HG03066 (cell line): ENCODE results near the gene NALCN.
A peak's percentile ranks its signal among the peaks of the same experiment; 100 is the strongest.

Experiments used
- ATAC-seq: cut with Tn5 transposase; IDR thresholded peaks from one replicate; pipeline ENCODE4 v1.9.1; 2021; ENCODE audit warnings: low read depth; ENCODE audit not compliant: unreplicated experiment

Gene NALCN

DNA sequence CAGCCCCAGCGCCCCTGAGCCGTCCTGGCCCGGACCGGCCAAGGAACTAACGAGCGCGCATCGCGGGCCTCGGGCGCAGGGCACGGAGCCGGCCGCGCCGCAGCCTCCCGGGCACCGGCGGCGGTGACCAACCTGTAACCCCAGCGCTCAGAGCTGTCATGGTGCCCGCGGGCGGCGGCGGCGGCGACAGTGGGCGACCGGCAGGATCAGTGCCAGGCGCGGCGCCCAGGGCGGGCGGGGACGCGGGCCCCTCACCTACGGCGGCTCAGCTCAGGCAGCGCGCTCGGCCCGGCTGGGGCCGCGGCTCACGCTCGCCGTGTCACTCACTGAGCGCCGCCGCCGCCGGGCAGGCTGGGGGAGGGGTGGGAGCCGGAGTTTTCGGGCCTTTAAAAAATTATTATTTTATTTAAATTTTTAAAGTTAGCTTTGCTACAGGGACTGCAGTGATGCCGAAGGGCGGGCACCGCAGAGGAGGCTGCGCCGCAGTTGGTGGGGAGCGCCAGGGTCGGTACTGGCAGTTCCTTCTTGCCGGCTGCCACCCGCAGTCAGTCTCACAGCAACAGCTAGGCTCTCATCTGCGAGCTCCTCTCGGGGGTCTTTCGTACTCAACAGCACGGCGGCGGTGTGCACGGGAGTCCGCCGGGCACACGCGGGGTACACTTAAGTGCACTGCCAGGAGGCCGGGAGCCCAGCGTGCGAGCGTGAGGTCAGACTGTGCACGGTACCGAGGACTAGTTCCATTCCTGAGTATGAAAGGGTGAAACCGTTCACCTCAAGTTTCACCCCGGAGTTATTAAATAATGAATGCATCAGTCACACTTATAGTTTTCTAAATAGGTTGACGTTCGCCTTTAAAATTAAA, at the start of gene NALCN:
TSS of gene NALCN (minus strand) at position 328 of the 862 bp plus-strand sequence. CDS start 17,382 bp downstream, outside the sequence.
- ATAC-seq, result no peak

DNA sequence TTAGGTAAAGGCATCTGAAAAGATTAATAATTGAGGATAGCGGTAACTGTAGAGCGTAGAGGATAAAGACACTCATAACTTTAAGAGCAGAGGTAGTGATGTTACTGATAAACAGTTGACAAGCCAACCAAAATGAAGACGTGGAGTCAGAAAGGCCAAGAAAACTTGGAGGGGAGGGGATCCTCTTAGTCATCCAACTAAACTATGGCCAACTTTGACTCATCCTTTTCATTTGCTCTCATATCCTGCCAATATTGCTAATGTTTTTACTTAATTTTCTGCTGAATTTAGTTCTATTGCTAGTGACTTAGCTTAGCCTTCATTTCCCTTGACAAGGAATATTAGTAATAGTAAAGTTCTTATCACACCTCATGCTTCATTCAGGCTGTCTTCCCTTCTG, 49.6 kb upstream of the NALCN start:
- no peak for ATAC-seq

DNA sequence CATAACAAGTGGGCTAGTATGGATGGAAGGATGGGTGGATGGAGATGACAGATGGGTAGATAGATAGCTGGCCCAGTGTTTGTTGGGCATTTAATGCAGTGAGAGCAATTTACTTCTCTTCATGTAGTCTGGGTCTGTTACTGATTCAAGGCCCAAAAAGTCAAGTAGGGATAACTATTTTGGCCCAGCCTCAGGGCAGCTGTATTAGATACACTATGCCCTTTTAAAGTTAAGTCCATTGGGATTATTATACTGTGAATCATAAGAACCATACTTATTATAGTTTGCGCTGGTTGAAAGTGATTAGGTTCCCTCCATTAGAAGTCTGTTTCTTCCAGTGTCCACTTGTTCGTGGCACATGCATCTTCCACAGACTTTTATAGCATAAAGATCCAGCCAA, 40.9 kb upstream of the NALCN start:
- ATAC-seq, result no peak

DNA sequence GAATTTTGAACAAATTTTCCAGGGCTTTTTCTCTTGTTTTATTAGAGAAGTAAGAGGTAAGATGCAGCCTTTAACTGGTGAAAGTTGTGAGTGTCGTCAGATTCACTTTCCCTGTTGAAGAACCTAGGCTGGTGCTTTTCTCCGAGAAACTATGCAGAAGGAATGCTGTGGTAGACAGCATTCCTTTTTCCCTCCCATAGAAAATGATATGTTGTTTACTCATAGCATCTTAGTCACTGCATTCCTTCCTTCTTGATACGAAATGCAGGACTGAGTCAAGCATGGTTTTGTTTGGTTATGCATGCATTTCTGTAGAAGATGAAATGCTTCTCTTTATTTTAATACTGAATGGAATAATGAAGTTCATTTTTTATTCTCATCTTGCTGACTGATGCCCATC, 39.6 kb upstream of the NALCN start:
- no peak for ATAC-seq

DNA sequence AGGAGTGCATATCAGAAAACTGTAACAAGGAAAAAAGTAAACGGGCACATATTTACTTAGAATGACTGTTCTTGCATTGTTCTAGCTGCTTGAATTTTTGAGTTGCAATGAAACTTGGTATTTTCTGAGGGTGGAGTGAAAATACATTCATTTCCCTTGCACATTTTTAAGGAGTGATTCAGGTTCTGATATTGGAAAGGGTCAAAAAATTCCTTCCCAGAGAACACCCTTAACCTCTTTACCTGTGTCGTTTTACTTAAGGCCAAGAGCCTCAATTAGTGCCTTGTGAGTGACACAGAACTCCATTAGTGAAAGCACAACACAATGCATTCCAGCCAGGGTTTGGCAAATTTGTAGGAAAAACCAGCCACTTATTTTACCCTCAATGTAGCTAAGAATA, 38.5 kb upstream of the NALCN start:
- ATAC-seq, result no peak

DNA sequence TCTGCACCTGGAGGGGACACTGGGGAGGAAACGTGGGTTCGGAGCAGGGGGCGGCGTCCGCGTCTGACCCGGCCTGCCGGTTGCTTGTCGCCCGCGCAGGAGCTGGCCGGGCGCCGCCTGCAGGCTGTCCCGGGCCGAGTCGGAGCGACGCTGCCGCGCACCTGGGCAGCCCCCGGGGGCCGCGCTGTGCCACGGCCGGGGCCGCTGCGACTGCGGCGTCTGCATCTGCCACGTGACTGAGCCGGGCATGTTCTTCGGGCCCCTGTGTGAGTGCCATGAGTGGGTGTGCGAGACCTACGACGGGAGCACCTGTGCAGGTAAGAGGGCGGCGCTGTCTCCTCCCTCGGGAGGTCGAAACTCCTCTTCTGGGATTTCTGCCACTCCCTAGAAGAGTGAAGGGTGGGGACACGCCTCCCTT, 37.5 kb upstream of the NALCN start:
- no peak for ATAC-seq

DNA sequence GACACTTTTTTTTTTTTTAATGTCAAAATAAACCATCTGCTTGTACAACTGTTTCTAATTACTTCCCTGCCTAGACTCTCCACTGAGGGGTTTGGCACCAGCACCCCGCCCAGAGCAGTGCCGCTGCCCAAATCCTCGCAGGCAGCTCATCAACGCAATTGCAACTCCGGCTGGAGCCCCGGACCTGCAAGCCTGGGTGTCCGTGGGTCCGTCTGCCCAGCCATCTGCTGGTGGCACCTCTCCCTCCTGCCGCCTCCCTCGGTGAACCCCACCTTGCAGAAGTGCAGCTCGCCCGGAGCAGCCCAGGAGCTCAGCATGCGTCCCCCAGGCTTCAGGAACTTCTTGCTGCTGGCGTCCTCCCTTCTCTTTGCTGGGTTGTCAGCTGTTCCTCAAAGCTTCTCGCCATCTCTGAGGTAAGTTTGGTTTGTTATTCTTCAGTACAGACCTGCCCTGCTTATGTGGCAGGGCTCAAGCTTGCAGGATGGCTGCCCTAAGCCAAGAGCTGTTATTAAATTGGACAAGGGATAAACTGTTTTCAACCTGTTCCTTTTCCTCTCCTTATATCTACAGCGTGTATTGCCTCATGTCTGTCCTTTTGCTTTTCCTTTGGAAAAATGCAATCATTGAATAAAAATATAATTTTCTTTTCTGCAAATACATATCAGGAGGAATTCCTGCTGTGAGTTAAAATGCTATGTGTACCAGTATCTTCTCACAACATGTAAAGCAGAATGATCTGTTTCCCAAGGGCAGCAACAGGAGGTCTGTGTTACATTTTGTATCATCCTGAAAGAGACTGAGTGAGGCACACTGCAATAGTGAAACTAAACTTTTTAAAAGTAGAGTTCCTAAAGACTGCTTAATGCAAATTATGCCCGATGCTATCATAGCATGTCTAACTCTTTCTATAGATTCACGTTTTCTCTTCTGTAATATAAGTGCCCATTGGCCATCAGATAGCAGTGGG, 36.5 kb upstream of the NALCN start, which contains the start of gene ITGBL1:
TSS of gene ITGBL1 (plus strand) at position 157 of the 967 bp plus-strand sequence. CDS start at position 316, 159 bp downstream.
- peak; percentile 74 for ATAC-seq

DNA sequence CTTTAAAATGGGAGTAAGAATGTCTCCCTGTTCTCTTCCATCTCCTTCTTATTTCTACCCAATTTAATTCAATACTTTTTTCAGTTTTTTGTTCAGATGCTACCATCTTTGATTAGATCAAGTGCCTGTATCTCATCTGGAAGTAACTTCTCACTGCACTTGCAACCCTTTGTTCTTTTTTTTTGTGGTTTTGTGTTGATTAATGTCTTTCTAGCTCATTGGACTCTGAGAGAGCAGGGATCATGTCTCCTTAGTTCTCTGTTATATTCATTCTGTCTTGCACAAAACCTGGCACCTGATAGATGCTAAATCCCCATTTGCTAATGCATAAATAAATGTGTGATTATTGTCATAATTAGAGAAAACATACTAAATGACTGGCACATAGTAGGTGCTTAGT, 35.3 kb upstream of the NALCN start:
- ATAC-seq, result no peak

DNA sequence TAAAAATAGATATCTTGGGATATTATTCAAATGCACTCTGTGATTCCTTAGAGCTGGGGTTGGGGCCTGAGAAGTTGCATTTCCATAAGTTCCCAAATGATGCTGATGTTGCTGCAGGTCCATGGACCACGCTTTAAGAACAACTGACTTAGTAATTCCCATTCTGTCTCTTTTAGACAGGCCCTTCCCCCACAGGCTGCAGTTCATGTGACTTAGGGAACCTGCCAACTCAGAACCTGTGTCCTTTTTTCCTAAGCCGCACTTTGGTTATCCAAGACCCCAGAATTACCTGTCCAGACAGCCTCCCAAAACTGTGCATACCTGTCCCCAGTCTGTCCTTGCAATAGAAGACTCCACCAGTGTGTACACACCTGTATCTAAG, 34.4 kb upstream of the NALCN start:
- no peak for ATAC-seq

DNA sequence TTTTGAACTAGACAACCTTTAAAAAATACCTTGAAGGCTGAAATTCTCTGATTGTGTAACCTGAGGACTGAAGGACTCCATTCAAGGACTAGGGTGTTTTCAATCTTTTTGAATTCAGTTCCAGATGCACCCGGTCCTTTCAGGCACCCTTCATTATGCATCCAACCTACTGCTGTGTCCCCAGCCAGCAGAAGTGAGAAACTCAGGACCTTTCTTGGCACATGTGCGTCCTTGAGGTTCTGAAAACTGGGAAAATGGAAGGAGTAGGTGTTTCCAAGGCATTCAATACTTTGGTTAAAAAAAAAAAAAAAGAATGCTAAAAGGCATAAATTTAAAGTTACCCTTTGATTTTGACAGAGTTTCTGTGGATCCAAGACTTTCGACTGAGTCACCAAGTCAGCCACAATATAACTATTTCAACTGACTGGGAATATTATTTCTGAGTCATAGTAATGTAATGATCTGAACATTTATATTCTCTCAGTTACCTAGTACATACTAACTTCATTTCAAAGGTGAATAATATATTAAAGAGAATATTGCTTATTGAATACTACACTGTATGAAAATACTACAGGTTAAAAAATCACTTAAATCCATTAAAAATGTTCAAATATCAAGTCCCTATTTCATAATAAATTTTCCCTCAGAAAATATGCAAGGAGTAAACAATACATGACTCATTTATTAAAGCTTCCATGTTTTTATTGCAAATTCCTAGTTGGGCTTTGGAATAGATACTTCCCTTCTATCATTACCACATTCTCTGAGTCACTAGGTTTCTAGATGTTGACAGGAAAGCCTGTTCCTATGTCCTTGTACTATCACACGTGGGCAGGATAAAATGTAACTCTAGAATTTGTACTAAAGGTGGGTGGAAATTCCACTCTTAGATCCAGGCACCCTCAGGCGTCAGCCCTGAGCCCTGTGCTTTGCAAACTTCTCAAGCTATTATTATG, 33.8 kb upstream of the NALCN start:
- no peak for ATAC-seq

DNA sequence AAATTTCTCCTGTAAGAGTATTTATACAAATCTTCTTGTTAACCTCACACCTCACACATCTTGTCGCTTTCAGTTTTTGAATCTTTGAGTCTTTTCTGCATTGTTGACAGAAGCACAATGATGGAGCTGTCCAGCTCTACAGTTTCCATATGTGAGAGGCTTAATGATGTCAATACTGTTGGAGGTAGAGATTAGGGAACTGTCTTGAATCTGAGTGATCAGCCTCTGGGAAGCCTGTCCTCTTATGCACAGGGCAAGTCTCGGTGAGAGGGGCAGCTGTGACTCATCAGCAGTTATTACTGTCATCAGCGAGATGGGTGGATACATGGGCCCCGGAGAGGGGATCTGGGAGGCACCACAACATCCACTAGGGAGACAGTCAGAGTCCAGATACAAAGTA, 31.5 kb upstream of the NALCN start:
- ATAC-seq, result no peak

DNA sequence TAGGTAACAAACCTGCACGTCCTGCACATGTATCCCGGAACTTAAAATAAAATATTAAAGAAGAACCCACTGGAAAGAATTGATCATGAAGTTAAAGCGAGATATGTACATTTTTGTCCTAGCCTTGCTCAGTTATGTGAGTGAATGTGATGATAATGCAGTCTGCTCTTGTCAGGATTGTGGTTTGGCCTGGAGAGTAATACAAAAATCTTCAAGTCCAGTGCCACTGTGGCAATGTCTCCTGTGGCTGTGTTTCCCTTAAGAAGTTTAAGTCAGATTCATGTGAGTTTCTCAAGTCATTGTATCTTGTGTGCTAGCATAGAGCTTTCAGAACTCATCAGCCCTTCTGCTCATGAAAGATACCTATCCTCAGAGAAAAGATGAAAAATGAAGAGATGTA, 18.2 kb upstream of the NALCN start:
- no peak for ATAC-seq

DNA sequence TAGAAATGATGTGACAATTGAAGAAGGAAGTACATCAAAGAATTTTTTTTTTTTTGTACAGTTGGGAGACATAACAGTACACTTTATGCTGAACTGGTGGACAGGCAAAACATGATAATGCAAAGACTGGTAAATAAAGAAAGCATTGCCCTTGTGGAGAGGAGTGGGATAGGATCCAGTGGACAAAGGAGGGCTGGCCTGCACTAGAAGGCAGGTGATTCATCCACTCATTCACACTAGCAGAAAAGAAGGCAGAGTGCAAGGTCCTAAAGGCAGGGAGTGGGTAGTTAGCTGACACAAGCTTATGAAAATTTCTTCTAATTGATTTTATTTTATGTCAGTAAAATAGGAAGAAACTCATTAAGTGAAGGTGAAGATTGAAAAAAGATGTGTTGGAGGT, 17.6 kb upstream of the NALCN start:
- no peak for ATAC-seq

DNA sequence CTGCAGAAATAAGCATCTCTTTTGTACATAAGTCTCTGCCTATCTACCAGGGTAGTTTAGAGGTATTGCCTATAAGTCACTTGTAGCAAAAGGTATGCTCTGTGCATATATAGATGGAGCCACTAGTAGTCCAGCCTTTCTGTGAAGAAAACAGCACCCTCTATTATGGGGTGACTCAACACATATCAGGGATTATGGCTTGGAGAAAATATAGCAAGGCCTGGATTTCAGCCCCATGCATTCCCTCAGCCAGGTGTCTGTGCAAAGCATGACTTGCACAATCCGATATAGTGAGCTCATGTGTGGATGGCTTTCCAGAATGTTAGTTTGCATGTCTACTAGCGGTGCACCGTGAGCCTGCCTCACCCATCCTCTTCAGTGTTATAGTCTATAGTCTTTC, 13.4 kb upstream of the NALCN start:
- ATAC-seq, result no peak

DNA sequence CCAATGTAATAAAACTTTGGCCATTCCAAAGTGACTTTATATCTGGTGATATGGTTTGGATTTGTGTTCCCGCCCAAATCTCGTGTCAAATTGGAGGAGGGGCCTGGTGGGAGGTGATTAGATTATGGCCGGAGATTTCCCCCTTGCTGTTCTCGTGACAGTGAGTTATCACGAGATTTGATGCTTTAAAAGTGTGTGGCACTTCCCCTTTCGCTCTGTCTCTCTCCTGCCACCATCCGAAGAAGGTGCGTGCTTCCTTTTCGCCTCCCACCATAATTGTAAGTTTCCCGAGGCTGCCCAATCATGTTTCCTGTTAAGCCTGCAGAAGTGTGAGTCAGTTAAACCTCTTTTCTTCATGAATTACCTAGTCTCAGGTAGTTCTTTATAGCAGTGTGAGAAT, 9.3 kb upstream of the NALCN start:
- no peak for ATAC-seq

DNA sequence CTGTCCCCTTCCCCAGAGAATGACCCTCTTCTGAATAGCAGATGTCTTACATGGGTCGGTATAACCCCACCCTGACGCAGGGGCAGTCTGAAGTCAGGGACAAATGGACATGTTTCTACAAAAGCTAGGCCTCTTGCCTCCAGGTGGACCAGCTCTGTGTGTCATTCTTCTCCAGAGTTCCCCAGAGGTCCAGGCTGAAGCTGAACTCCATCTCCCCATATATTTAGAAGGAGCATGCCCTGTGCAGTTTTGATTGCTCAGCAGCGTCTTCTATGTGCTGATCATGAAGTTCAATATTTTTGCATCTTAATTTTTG, 8.8 kb upstream of the NALCN start:
- ATAC-seq, result no peak

DNA sequence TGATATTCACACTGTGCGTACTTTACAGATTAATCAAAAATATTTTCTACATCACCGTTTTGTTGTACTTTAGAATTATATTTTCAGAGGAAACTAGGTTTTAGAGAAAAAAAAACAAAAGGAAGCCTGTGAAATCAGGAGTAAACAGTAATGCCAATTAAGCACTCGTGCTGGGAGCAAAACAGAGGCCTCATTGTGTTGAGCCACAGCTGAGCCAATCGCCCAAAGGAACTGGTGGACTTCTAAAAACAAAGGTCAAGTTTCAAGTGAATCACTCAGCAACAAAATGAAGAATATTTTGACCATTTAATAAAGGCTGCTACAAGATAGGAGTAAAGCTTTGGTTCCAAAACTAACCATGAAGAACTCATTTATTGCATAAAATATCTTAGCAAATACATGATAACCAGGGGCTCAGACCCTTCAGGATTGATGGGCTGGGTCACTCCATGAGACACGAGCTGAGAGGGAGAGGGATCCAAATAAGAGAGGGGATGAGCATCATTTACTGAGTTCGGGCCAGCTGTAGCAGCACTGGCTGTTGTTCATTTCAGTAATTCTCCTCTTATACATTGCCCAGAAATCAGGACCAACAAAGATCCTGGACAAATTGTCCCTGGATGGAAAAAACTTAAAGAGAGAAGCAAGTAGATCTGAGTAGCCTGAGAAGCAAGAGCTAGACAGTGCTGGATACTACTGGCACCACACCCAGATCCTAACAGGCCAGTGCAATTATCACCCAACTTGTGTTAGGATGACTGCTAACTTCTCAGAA, 8.3 kb upstream of the NALCN start:
- no peak for ATAC-seq

DNA sequence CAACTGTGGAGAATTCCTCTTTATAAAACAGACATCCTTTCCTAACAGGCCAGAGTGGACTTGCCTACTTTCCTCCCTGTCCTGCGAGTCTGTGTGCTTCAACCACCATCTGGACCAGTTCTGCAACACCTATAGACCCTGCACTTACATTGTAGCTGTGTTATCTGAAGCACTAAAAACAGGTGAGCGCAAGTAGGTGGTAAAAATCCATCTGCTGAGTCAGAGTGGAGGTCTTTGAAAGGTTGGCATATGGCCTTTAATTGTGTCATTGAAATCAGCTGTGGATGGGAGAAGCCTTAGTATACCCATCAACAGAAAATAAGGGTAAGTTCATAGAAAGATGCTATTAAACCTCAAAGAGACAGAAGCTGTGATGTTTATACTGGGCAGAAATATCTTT, 7.6 kb upstream of the NALCN start:
- no peak for ATAC-seq

DNA sequence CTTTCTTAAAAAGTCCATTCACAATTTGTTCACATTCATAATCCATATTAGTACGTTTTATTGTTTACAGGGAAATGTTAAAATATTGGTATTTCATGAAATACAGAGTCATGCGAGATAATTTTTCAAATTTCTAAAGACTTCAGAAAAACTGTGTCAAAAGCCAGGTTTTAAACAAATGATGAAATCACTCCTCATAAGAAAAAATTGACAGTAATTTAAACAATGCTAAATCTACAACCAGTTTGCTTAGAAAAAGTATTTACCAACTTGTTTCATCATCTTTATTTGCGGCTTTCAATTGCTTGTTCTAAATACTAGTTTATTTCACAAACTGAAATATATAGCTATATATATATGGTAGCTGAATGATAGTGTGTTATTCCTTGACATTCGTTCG, 1.2 kb upstream of the NALCN start:
- ATAC-seq, result no peak

DNA sequence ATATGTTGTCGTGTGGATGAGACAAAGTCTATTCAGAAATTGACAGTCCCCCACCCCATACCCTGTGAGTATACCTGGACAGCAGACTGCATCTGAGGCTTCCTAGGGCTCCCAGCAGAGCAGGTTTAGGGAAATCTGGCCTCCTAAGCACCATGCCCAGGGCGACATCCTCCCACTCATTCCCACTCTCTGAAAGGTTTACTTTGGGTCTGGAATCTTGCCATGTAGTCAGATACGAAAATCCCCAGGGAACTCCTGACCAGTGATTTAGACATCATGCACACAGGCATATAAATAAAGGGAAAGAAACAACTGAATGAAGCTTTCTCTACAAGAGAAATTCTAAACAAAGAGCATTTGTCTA, 717 bp upstream of the NALCN start:
- ATAC-seq, result no peak
